ENCODE measurements around the gene NFRKB. TPM values are rescaled to one million over a fixed set of nuclear protein-coding genes. Genes with fewer than 3 reads are reported as not detected.

NFRKB gene
- 37.9 and 49.0 TPM in 2 replicates for total RNA-seq (ENCODE audit: low replicate concordance)
- long read RNA-seq, partial matches to known transcripts, result 21 of 41 reads
- long read RNA-seq, other reads (novel, unspliced or antisense), result 20 of 41 reads

- TF ChIP-seq, protein P1, sequence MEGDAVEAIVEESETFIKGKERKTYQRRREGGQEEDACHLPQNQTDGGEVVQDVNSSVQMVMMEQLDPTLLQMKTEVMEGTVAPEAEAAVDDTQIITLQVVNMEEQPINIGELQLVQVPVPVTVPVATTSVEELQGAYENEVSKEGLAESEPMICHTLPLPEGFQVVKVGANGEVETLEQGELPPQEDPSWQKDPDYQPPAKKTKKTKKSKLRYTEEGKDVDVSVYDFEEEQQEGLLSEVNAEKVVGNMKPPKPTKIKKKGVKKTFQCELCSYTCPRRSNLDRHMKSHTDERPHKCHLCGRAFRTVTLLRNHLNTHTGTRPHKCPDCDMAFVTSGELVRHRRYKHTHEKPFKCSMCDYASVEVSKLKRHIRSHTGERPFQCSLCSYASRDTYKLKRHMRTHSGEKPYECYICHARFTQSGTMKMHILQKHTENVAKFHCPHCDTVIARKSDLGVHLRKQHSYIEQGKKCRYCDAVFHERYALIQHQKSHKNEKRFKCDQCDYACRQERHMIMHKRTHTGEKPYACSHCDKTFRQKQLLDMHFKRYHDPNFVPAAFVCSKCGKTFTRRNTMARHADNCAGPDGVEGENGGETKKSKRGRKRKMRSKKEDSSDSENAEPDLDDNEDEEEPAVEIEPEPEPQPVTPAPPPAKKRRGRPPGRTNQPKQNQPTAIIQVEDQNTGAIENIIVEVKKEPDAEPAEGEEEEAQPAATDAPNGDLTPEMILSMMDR (conservative IDR thresholded peaks at IDR 0.05), result no peak
- peaks cover 21% of the 10 kb centered on the region for H3K4me1 Mint-ChIP-seq (ENCODE audit: unreplicated experiment)
- peak within 1 kb of the TSS; percentile 91 for H3K27ac Mint-ChIP-seq
- no peaks in the 10 kb centered on the region for H3K9me3 Mint-ChIP-seq
- H3K4me3 Mint-ChIP-seq, result peak within 1 kb of the TSS; percentile 93
- DNase-seq (ENCODE audit: extremely low spot score, unreplicated experiment), result peak; percentile 92
- H3K27me3 Mint-ChIP-seq, result no peaks in the 10 kb centered on the region
- H3K36me3 Mint-ChIP-seq, result peaks cover 19% of the 10 kb centered on the region
These were observed at the start of gene NFRKB for GRCh38 chr11:129895126-129896041. Gene NFRKB (minus strand): TSS chr11:129895578. CDS start chr11:129892849, 2,729 bp downstream.

GRCh38 chr11:129944696-129945095, 49.3 kb upstream of the NFRKB start:
- Mint-ChIP-seq H3K9me3 (no peaks in the 10 kb centered on the region), H3K27ac (no peak overlapping the region), H3K4me1 (ENCODE audit: unreplicated experiment) (peaks cover 15% of the 10 kb centered on the region), H3K4me3 (no peak overlapping the region), H3K27me3 (no peaks in the 10 kb centered on the region), H3K36me3 (peaks cover 20% of the 10 kb centered on the region)
- TF ChIP-seq, protein P1 (conservative IDR thresholded peaks at IDR 0.05), result no peak
- no peak for DNase-seq (ENCODE audit: extremely low spot score, unreplicated experiment)

GRCh38 chr11:129943036-129943435, 47.7 kb upstream of the NFRKB start:
- Mint-ChIP-seq H3K9me3 (no peaks in the 10 kb centered on the region), H3K4me3 (no peak overlapping the region), H3K27me3 (no peaks in the 10 kb centered on the region), H3K4me1 (ENCODE audit: unreplicated experiment) (peaks cover 15% of the 10 kb centered on the region), H3K36me3 (peaks cover 25% of the 10 kb centered on the region), H3K27ac (no peak overlapping the region)
- DNase-seq (ENCODE audit: extremely low spot score, unreplicated experiment), result no peak
- TF ChIP-seq, protein P1 (conservative IDR thresholded peaks at IDR 0.05), result no peak

DNA sequence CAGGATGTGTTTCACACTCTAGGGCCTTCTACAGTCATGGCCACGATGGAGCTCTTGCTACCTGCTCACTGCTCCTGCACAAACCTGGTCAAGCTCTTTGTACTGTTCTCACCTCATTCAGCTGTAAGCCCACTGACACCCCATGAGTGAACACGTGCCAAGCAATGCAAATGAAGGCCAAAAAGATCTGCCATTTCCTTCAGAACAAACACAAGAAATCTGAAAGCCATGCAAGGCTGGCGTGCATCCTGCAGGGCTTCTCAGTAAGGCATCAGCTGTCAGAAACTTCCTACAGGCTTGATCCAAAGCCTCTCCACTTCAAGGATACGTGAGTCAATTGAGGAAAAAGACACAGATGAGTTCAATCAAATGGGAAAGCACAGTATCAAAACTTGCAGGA, 44.1 kb upstream of the NFRKB start:
- Mint-ChIP-seq H3K27me3 (no peaks in the 10 kb centered on the region), H3K4me3 (no peak overlapping the region), H3K9me3 (no peaks in the 10 kb centered on the region), H3K4me1 (ENCODE audit: unreplicated experiment) (peaks cover 14% of the 10 kb centered on the region), H3K27ac (no peak overlapping the region), H3K36me3 (peaks cover 26% of the 10 kb centered on the region)
- DNase-seq (ENCODE audit: extremely low spot score, unreplicated experiment), result no peak
- TF ChIP-seq, protein P1 (conservative IDR thresholded peaks at IDR 0.05), result no peak

DNA sequence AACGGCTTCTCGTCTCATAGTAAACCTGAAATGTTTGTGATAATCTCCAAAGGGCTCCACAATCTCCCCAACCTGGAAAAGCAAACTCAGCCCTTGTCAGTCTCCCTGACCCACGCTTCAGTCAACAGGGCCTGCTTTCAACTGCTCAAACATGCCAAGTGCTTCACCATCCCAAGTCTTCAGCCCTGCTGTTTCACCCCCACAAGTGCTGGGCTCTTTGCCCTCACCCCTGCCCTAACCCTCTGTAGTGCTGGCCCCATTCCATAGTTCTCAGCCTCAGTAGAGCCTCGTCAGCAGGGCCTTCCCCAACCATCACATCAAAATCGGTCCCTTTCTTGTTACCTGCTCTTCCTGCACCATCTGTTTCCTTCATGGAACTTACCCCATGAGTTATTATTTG, 43.4 kb upstream of the NFRKB start:
- DNase-seq (ENCODE audit: extremely low spot score, unreplicated experiment), result no peak
- no peaks in the 10 kb centered on the region for H3K9me3 Mint-ChIP-seq
- H3K4me3 Mint-ChIP-seq, result no peak overlapping the region
- H3K36me3 Mint-ChIP-seq, result peaks cover 34% of the 10 kb centered on the region
- no peaks in the 10 kb centered on the region for H3K27me3 Mint-ChIP-seq
- peaks cover 14% of the 10 kb centered on the region for H3K4me1 Mint-ChIP-seq (ENCODE audit: unreplicated experiment)
- TF ChIP-seq, protein P1 (conservative IDR thresholded peaks at IDR 0.05), result no peak
- no peak overlapping the region for H3K27ac Mint-ChIP-seq
